Suppressor macrophage (primary cell): Measurements from ENCODE around the gene WDR82.

Experiments used
- DNase-seq, 4 experiments: peaks; one replicate each; pipeline ENCODE4 v3.0.0-alpha.2; 2020 to 2022

Gene WDR82

GRCh38 chr3:52306978-52307377 lies 28.5 kb upstream of the WDR82 start:
- DNase-seq: no peak

- no peak for DNase-seq
Observed at GRCh38 chr3:52305926-52306325, 27.5 kb upstream of the WDR82 start.

GRCh38 chr3:52303811-52304210 lies 25.4 kb upstream of the WDR82 start:
- DNase-seq: peak; percentile 61 to 80 (median 71)

GRCh38 chr3:52302426-52303145 lies 24.1 kb upstream of the WDR82 start:
- no peak for DNase-seq

GRCh38 chr3:52299879-52300611 lies 21.6 kb upstream of the WDR82 start:
- peak; percentile 82 to 91 (median 86) for DNase-seq

GRCh38 chr3:52299247-52299878 lies 20.9 kb upstream of the WDR82 start:
- no peak for DNase-seq

- no peak for DNase-seq
Observed at GRCh38 chr3:52298149-52299098, 20.0 kb upstream of the WDR82 start.

GRCh38 chr3:52297242-52298148 lies 19.0 kb upstream of the WDR82 start:
- peak in 1 of 4 experiments; percentile 40 for DNase-seq

GRCh38 chr3:52295671-52296208 lies 17.3 kb upstream of the WDR82 start:
- DNase-seq: no peak

GRCh38 chr3:52294320-52295150 lies 16.1 kb upstream of the WDR82 start:
- no peak for DNase-seq

GRCh38 chr3:52293491-52294319 lies 15.3 kb upstream of the WDR82 start:
- DNase-seq: no peak

GRCh38 chr3:52292247-52293065 lies 14.0 kb upstream of the WDR82 start:
- DNase-seq: no peak

- DNase-seq: peak; percentile 27 to 53 (median 44)
Observed at GRCh38 chr3:52291508-52292181, 13.2 kb upstream of the WDR82 start.

- no peak for DNase-seq
Observed at GRCh38 chr3:52290596-52291507, 12.4 kb upstream of the WDR82 start.

GRCh38 chr3:52289747-52290595 lies 11.5 kb upstream of the WDR82 start:
- no peak for DNase-seq
